HG02623 (cell line): ENCODE measurements around the gene PTK7.

Experiments used
- ATAC-seq: cut with Tn5 transposase; IDR thresholded peaks from one replicate; pipeline ENCODE4 v1.9.1; 2021; ENCODE audit warnings: moderate library complexity; ENCODE audit not compliant: unreplicated experiment

The PTK7 gene

GRCh38 chr6:43086022-43086658, 10.0 kb downstream of the PTK7 start:
- ATAC-seq, result no peak

DNA sequence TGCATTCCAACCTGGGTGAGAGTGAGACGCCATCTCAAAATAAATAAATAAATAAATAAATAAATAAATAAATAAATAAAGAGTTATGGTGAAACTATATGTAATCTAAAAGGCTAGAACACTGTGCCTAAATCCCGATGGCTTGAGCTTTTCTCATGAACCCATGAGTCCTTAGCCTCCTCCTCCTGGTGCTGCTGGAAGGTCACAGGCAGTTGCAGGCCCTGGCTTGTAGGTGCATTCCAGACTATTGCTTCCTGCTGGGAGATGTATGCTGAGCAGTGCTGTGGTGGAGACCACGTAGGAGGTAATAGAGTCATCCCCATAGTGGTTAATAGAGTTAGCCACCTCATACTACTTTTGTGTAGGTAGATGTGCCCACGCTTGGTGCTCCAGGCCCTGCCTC, 12.5 kb downstream of the PTK7 start:
- ATAC-seq, result no peak

DNA sequence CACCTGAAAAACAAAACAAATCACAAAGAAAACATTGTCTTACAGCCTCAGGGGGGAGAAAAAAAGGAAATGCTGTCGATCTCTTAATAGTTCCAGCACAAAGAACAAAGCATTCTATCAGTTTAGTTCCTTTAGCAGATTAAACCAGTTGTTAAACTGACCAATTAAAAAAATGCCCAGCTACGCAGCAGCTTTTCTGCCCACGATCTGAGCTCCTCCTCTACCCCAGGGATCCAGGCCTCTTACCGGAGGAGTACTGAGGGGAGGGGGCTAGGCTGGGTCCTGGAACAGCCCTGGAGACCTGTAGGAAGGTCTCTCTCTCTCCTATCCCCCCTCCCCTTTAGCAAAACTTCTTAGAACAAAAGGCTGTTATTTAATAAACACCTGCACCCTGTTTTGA, 13.4 kb downstream of the PTK7 start:
- ATAC-seq, result no peak

GRCh38 chr6:43089874-43090558, 13.9 kb downstream of the PTK7 start:
- ATAC-seq, result no peak

DNA sequence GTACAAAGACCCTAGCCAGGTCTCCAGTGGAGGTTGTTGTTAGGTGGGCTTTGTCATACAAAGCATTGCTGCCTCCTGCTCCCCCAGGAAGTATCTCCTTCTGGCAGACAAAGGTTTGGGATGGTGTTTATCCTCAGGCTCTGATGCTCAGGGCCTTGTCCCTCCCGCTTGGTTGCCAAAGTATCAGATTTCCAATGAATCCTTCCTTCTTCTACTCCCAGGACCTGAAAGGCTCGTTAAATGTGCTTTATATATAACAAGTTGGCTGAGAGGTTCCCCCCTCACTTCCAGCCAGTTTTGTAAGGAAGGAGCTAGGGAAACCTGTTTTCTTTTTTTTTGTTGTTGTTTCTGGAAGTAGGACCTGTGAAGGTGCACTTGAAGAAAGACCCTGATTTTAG, 14.4 kb downstream of the PTK7 start:
- no peak for ATAC-seq

DNA sequence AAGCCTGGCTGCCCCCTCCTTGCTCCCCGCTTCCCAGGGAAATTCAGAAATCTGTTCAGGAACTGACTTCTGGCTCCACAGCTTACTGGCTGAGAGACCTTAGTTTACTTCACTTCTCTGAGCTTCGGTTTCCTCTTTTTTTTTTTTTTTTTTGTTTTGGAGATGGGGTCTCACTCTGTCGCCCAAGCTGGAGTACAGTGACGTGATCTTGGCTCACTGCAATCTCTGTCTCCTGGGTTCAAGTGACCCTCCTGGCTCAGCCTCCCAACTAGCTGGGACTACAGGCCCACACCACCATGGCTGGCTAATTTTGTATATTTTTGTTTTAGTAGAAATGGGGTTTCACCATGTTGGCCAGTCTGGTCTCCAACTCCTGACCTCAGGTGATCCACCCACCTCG, 14.9 kb downstream of the PTK7 start:
- ATAC-seq, result no peak

DNA sequence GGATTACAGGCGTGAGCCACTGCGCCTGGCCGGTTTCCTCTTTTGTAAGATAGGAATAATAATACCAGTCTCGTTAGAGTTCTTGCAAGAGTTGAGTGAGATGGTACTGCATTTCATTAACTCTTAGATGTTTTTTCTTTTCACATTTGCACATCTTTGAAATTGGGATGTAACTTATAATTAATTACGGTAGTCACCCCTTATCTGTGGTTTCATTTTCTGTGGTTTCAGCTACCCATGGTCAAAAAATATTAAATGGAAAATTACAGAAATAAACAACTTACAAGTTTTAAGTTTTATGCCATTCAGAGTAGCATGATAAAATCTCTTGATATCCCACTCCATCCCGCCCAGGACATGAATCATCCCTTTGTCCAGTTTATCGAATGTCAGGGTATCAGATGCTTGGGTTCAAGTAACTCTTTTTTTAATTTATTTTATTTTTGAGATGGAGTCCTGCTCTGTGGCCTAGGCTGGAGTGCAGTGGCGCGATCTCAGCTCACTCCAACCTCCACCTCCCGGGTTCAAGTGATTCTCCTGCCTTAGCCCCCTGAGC, 15.4 kb downstream of the PTK7 start:
- no peak for ATAC-seq

GRCh38 chr6:43092635-43093034, 16.5 kb downstream of the PTK7 start:
- no peak for ATAC-seq

- ATAC-seq, result no peak
These were observed 17.5 kb downstream of the PTK7 start for GRCh38 chr6:43093436-43094289.

- no peak for ATAC-seq
These were observed 19.8 kb downstream of the PTK7 start for GRCh38 chr6:43095939-43096338.

- no peak for ATAC-seq
These were observed 20.5 kb downstream of the PTK7 start for GRCh38 chr6:43096451-43097097.

DNA sequence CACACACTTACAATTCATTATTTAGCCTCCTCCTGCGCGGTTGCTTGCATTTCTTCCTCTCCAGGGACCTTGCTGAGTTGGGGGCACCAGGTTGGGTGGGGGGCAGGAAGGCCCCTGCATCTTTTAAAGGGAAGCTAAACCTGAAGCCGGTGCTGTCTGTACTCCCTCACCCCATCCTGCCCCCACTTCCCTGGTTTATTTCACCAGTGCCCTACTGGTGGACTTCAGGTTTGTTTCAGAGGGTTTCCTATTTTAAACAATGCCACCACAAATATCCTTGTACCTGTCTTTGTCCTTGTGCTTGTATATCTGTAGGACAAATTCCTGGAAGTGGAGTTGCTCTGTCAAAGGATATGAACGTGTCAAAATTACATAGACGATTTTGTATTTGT, 21.0 kb downstream of the PTK7 start:
- no peak for ATAC-seq

GRCh38 chr6:43097502-43097901, 21.4 kb downstream of the PTK7 start:
- ATAC-seq, result no peak

GRCh38 chr6:43101497-43101896, 25.4 kb downstream of the PTK7 start:
- no peak for ATAC-seq

- ATAC-seq, result no peak
These were observed 27.3 kb downstream of the PTK7 start for GRCh38 chr6:43103253-43103876.

GRCh38 chr6:43105538-43106222, 29.6 kb downstream of the PTK7 start:
- no peak for ATAC-seq

- no peak for ATAC-seq
These were observed 31.4 kb downstream of the PTK7 start for GRCh38 chr6:43107344-43108062.

- no peak for ATAC-seq
These were observed 37.5 kb downstream of the PTK7 start for GRCh38 chr6:43113431-43114260.

DNA sequence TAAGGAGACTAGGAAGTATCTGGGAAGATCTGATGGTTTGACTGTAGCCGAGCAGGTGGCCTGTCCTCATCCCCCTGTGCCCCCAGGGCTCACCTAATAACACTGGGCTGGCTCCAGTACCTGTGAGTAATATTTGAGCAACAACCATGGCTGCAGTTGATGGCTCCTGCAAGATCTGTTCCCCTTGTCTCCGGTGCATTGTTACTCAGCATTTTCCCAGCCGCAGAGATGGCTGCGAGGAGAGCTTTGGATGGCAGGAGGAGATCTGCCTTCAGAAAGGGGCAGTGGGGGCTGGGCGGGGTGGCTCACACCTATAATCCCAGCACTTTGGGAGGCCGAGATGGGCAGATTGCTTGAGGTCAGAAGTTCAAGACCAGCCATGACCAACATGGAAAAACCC, 39.3 kb downstream of the PTK7 start:
- ATAC-seq, result no peak
